ENCODE measurements around the gene VRK1.

The VRK1 gene

GRCh38 chr14:96796851-96797581 lies at the start of gene VRK1:
TSS of gene VRK1 (plus strand) at chr14:96797382. CDS start at chr14:96833472, 36,090 bp downstream.
- no peak for TF ChIP-seq GATA2 (IDR thresholded peaks at IDR 0.05; ENCODE audit: low read depth, low read length)
- no peak for TF ChIP-seq GATA3 (IDR thresholded peaks at IDR 0.05; ENCODE audit: low read depth, low read length)

GRCh38 chr14:96747608-96748007 lies 49.6 kb upstream of the VRK1 start:
- TF ChIP-seq GATA3 (IDR thresholded peaks at IDR 0.05; ENCODE audit: low read depth, low read length), result no peak
- no peak for TF ChIP-seq GATA2 (IDR thresholded peaks at IDR 0.05; ENCODE audit: low read depth, low read length)

GRCh38 chr14:96748362-96748761 lies 48.8 kb upstream of the VRK1 start:
- no peak for TF ChIP-seq GATA3 (IDR thresholded peaks at IDR 0.05; ENCODE audit: low read depth, low read length)
- no peak for TF ChIP-seq GATA2 (IDR thresholded peaks at IDR 0.05; ENCODE audit: low read depth, low read length)

GRCh38 chr14:96751505-96751904 lies 45.7 kb upstream of the VRK1 start:
- TF ChIP-seq GATA2 (IDR thresholded peaks at IDR 0.05; ENCODE audit: low read depth, low read length) (no peak), GATA3 (IDR thresholded peaks at IDR 0.05; ENCODE audit: low read depth, low read length) (no peak)

- TF ChIP-seq GATA2 (IDR thresholded peaks at IDR 0.05; ENCODE audit: low read depth, low read length), result no peak
- TF ChIP-seq GATA3 (IDR thresholded peaks at IDR 0.05; ENCODE audit: low read depth, low read length), result no peak
These were observed 45.1 kb upstream of the VRK1 start for GRCh38 chr14:96752125-96752524.

- no peak for TF ChIP-seq GATA3 (IDR thresholded peaks at IDR 0.05; ENCODE audit: low read depth, low read length)
These were observed 44.6 kb upstream of the VRK1 start for GRCh38 chr14:96752594-96752993.

- no peak for TF ChIP-seq GATA3 (IDR thresholded peaks at IDR 0.05; ENCODE audit: low read depth, low read length)
- no peak for TF ChIP-seq GATA2 (IDR thresholded peaks at IDR 0.05; ENCODE audit: low read depth, low read length)
These were observed 42.9 kb upstream of the VRK1 start for GRCh38 chr14:96754162-96754844.

- no peak for TF ChIP-seq GATA3 (IDR thresholded peaks at IDR 0.05; ENCODE audit: low read depth, low read length)
- TF ChIP-seq GATA2 (IDR thresholded peaks at IDR 0.05; ENCODE audit: low read depth, low read length), result no peak
These were observed 42.4 kb upstream of the VRK1 start for GRCh38 chr14:96754845-96755184.

GRCh38 chr14:96756745-96757144 lies 40.4 kb upstream of the VRK1 start:
- TF ChIP-seq GATA3 (IDR thresholded peaks at IDR 0.05; ENCODE audit: low read depth, low read length), result no peak
- no peak for TF ChIP-seq GATA2 (IDR thresholded peaks at IDR 0.05; ENCODE audit: low read depth, low read length)

- TF ChIP-seq GATA2 (IDR thresholded peaks at IDR 0.05; ENCODE audit: low read depth, low read length) (no peak), GATA3 (IDR thresholded peaks at IDR 0.05; ENCODE audit: low read depth, low read length) (no peak)
These were observed 39.7 kb upstream of the VRK1 start for GRCh38 chr14:96757456-96757855.

GRCh38 chr14:96761066-96761465 lies 36.1 kb upstream of the VRK1 start:
- TF ChIP-seq GATA2 (IDR thresholded peaks at IDR 0.05; ENCODE audit: low read depth, low read length), result no peak
- no peak for TF ChIP-seq GATA3 (IDR thresholded peaks at IDR 0.05; ENCODE audit: low read depth, low read length)

GRCh38 chr14:96762650-96763049 lies 34.5 kb upstream of the VRK1 start:
- no peak for TF ChIP-seq GATA3 (IDR thresholded peaks at IDR 0.05; ENCODE audit: low read depth, low read length)
- TF ChIP-seq GATA2 (IDR thresholded peaks at IDR 0.05; ENCODE audit: low read depth, low read length), result no peak

GRCh38 chr14:96764012-96764411 lies 33.2 kb upstream of the VRK1 start:
- TF ChIP-seq GATA2 (IDR thresholded peaks at IDR 0.05; ENCODE audit: low read depth, low read length), result no peak
- no peak for TF ChIP-seq GATA3 (IDR thresholded peaks at IDR 0.05; ENCODE audit: low read depth, low read length)

- TF ChIP-seq GATA3 (IDR thresholded peaks at IDR 0.05; ENCODE audit: low read depth, low read length), result no peak
- TF ChIP-seq GATA2 (IDR thresholded peaks at IDR 0.05; ENCODE audit: low read depth, low read length), result no peak
These were observed 24.3 kb upstream of the VRK1 start for GRCh38 chr14:96772929-96773328.

GRCh38 chr14:96776791-96777190 lies 20.4 kb upstream of the VRK1 start:
- no peak for TF ChIP-seq GATA3 (IDR thresholded peaks at IDR 0.05; ENCODE audit: low read depth, low read length)
- no peak for TF ChIP-seq GATA2 (IDR thresholded peaks at IDR 0.05; ENCODE audit: low read depth, low read length)
